Esophagus (tissue), 2 donors: ENCODE results near the gene GLB1L2. TPM values are rescaled to one million over a fixed set of nuclear protein-coding genes. Genes with fewer than 3 reads are reported as not detected.

Source experiments
- H3K27ac ChIP-seq, 2 donors: one replicate each; pipeline ENCODE4 v1.5.1; 2013; ENCODE audit warnings: low read depth in 2 of 2, mild to moderate bottlenecking in 2 of 2, inconsistent platforms in 1 of 2, low read length in 1 of 2, moderate library complexity in 1 of 2
- H3K27me3 ChIP-seq, 2 donors: one replicate each; pipeline ENCODE4 v1.6.1; 2013; ENCODE audit warnings: low read length in 2 of 2, control low read depth in 1 of 2, mild to moderate bottlenecking in 1 of 2; ENCODE audit not compliant: insufficient read depth in 2 of 2, control insufficient read depth in 1 of 2
- H3K36me3 ChIP-seq, 2 donors: one replicate each; pipeline ENCODE4 v1.6.1; 2013; ENCODE audit warnings: low read length in 1 of 2; ENCODE audit not compliant: control insufficient read depth in 2 of 2, insufficient read depth in 2 of 2
- H3K4me1 ChIP-seq, 2 donors: one replicate each; pipeline ENCODE4 v1.6.1; 2013; ENCODE audit warnings: low read length in 1 of 2; ENCODE audit not compliant: control insufficient read depth in 2 of 2, insufficient read depth in 2 of 2
- H3K4me3 ChIP-seq, 2 donors: one replicate each; pipeline ENCODE4 v1.5.1; 2013; ENCODE audit warnings: low read length in 2 of 2, mild to moderate bottlenecking in 2 of 2, low read depth in 1 of 2, moderate library complexity in 1 of 2
- H3K9me3 ChIP-seq, 2 donors: one replicate each; pipeline ENCODE4 v1.6.1; 2013; ENCODE audit warnings: mild to moderate bottlenecking in 2 of 2, low read depth in 1 of 2, low read length in 1 of 2, moderate library complexity in 1 of 2; ENCODE audit not compliant: control insufficient read depth in 2 of 2, insufficient read depth in 1 of 2
- WGBS, 2 donors: extraction: QIAGEN DNeasy Blood & Tissue Kit; methylation state at CpG; one replicate each; pipeline ENCODE4 v1.1.7; 2013; 5-methylcytosine and 5-hydroxymethylcytosine counted together
- polyA plus RNA-seq, 2 donors: library from polyadenylated mRNA; stranded (reverse); fragments of 200-250 nt; gene quantifications; one replicate each; pipeline ENCODE4 v1.2.3, GENCODE V29; 2013
- donor health status: healthy with polysubstance abuse.
- donor health status: Bipolar disorder and iron deficiency.

The GLB1L2 gene
- polyA plus RNA-seq, 2 donors: 2.4 to 3.2 TPM

GRCh38 chr11:134386945-134387344, 55.2 kb downstream of the GLB1L2 start:
- Histone ChIP-seq H3K4me3 (no peak overlapping the region), H3K27ac (no peak overlapping the region), H3K9me3 (peaks cover 0 to 3% of the 10 kb centered on the region in 2 donors), H3K36me3 (no peaks in the 10 kb centered on the region), H3K27me3 (no peaks in the 10 kb centered on the region), H3K4me1 (no peaks in the 10 kb centered on the region)
- 45% methylated on average over 6 of the region's 6 CpGs for WGBS, 2 donors

GRCh38 chr11:134387501-134387900, 55.7 kb downstream of the GLB1L2 start:
- Histone ChIP-seq H3K4me3 (no peak overlapping the region), H3K36me3 (no peaks in the 10 kb centered on the region), H3K4me1 (no peaks in the 10 kb centered on the region), H3K9me3 (peaks cover 0 to 3% of the 10 kb centered on the region in 2 donors), H3K27me3 (no peaks in the 10 kb centered on the region), H3K27ac (no peak overlapping the region)
- WGBS, 2 donors: 90 to 92% methylated on average over 21 of the region's 21 CpGs

GRCh38 chr11:134388590-134388989, 56.8 kb downstream of the GLB1L2 start:
- Histone ChIP-seq H3K27ac (no peak overlapping the region), H3K27me3 (no peaks in the 10 kb centered on the region), H3K36me3 (no peaks in the 10 kb centered on the region), H3K4me1 (no peaks in the 10 kb centered on the region), H3K4me3 (no peak overlapping the region), H3K9me3 (peaks cover 0 to 3% of the 10 kb centered on the region in 2 donors)
- 72 to 84% methylated on average over 4 of the region's 4 CpGs for WGBS, 2 donors

DNA sequence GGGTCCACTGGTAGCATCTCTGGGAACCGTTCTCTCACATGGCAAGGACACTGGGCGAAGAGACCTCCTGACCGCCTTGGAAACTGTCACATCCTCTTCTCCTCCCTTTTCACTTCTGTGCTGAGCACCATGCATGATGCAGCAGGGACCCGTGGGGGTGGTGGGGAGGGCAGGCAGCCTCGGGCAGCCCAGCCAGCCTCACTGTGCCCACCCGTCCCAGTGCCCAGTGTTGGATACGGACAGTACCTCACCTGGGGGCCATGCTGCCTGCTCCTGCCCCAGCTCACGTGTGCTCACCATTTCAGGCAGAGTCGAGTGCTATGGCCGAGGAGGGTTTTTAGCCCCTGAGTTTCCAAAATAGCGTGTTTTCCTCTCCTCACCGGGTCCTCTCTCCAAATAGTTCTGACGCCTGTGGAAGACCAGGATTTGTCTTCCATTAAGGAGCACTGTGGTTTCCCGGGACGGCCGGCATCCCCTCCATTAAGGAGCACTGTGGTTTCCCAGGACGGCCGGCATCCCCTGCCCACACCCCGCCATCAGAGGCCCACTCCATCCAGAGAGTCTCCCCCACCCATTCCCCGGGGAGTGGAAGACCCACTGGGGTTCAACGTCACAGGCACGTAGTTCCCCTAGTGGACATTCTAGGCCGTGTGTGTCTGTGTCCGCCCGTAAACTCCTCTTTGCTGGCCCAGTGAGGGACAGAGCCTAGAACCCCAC, 57.8 kb downstream of the GLB1L2 start:
- 89 to 90% methylated on average over 25 of the region's 25 CpGs for WGBS, 2 donors
- no peaks in the 10 kb centered on the region for H3K9me3 ChIP-seq
- no peaks in the 10 kb centered on the region for H3K36me3 ChIP-seq
- no peaks in the 10 kb centered on the region for H3K27me3 ChIP-seq
- H3K4me1 ChIP-seq: no peaks in the 10 kb centered on the region
- no peak overlapping the region for H3K4me3 ChIP-seq
- no peak overlapping the region for H3K27ac ChIP-seq

GRCh38 chr11:134390706-134391569, 59.1 kb downstream of the GLB1L2 start:
- Histone ChIP-seq H3K9me3 (no peaks in the 10 kb centered on the region), H3K27ac (no peak overlapping the region), H3K36me3 (no peaks in the 10 kb centered on the region), H3K4me1 (no peaks in the 10 kb centered on the region), H3K4me3 (no peak overlapping the region), H3K27me3 (no peaks in the 10 kb centered on the region)
- 78% methylated on average over 15 of the region's 15 CpGs for WGBS, 2 donors

DNA sequence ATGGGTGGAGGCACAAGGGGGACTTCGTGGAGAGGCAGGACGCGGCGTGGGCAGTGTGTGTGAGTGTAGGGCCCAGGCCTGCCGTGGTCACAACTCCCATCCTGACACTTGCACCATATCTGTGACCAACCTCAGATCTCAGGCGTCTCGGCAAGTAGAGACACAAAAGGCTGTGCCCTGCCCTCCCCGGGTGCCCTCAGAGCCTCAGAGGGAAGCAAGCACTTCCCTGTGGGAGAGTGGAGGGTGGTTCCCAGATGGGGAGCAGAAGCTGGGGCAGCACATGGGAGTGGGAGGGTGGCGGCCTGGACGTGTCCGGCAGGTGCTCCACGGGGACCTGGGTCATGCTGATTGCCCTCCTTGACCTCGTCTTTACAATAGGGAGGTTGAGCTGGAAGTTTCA, 59.9 kb downstream of the GLB1L2 start:
- no peaks in the 10 kb centered on the region for H3K4me1 ChIP-seq
- H3K4me3 ChIP-seq: no peak overlapping the region
- H3K27me3 ChIP-seq: no peaks in the 10 kb centered on the region
- WGBS, 2 donors: 84 to 85% methylated on average over 13 of the region's 13 CpGs
- no peaks in the 10 kb centered on the region for H3K36me3 ChIP-seq
- H3K27ac ChIP-seq: no peak overlapping the region
- no peaks in the 10 kb centered on the region for H3K9me3 ChIP-seq

DNA sequence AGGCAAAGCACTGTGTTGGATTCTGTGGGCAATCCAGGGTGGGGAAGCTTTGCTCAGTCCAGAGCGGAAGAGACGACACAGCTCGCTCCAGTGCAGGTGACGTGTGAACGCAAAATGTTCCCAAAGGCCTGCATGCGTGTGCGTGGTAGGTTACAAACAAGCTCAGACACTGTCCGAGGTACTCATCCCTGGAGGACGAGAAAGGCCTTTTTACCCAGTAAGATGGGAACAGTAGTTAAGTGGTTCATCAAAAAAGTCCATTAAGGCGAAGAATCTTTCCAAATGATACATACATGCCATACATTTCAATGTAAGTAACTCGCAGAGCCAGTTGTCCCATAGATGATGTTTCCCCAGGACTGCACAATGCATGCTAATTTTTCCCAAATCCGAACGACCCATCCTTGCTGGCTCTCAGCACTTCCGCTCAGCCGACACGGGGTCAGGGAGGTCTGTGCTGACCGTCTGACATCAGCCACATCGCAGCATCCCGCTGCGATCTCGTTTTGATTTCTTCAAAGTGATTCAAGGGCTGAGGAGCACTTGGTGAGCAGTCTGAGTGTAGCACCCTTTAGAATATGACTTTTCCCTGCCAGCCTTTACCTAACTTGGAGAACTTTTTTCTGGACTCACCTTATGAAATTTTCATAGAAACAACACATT, 61.3 kb downstream of the GLB1L2 start:
- 84% methylated on average over 21 of the region's 21 CpGs for WGBS, 2 donors
- Histone ChIP-seq H3K36me3 (no peaks in the 10 kb centered on the region), H3K9me3 (no peaks in the 10 kb centered on the region), H3K27me3 (no peaks in the 10 kb centered on the region), H3K4me3 (no peak overlapping the region), H3K4me1 (no peaks in the 10 kb centered on the region), H3K27ac (no peak overlapping the region)

DNA sequence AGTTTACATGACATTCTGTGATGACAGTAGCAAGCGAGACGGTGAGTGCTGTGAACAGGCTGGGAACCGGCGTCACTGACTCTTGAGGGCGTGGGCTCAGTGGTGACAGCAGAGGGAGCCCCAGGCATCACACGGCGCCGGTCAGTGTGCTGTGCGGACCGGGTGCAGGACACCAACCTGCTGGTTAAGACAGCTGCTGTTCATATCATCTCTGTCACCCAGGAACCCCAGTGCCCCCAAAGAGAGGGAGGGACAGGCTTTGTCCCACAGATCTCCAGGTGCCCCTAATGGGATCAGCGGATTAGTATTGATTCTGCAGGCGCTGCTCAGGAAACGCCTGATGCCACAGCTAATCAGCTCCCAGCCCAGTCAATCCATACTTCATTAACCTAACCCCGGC, 61.9 kb downstream of the GLB1L2 start:
- WGBS, 2 donors: 28 to 38% methylated on average over 14 of the region's 14 CpGs
- no peaks in the 10 kb centered on the region for H3K4me1 ChIP-seq
- H3K9me3 ChIP-seq: no peaks in the 10 kb centered on the region
- H3K27me3 ChIP-seq: no peaks in the 10 kb centered on the region
- H3K4me3 ChIP-seq: no peak overlapping the region
- no peaks in the 10 kb centered on the region for H3K36me3 ChIP-seq
- no peak overlapping the region for H3K27ac ChIP-seq

- 80 to 82% methylated on average over 10 of the region's 10 CpGs for WGBS, 2 donors
- Histone ChIP-seq H3K4me3 (no peak overlapping the region), H3K36me3 (no peaks in the 10 kb centered on the region), H3K9me3 (no peaks in the 10 kb centered on the region), H3K27ac (no peak overlapping the region), H3K4me1 (no peaks in the 10 kb centered on the region), H3K27me3 (no peaks in the 10 kb centered on the region)
Measured at GRCh38 chr11:134394311-134394710, 62.5 kb downstream of the GLB1L2 start.
